SK-N-MC (cell line): ENCODE measurements around the gene TPD52L1.

Experiments used
- EZH2 ChIP-seq: fragments of 200-600 bp; sonication (generic); IDR thresholded peaks from one replicate; pipeline ENCODE4 v1.6.1; 2017; ENCODE audit warnings: antibody characterized with exemption
- FOXP2 ChIP-seq: optimal IDR thresholded peaks from 2 replicates; pipeline ENCODE3; 2011; ENCODE audit warnings: mild to moderate bottlenecking, moderate library complexity; ENCODE audit not compliant: insufficient read depth; ENCODE audit errors: extremely low read length, control extremely low read depth
- POLR2AphosphoS5 ChIP-seq: IDR thresholded peaks from 2 replicates; pipeline ENCODE4 v1.6.1; 2012; ENCODE audit warnings: mild to moderate bottlenecking, low read depth, low read length, borderline replicate concordance

DNA sequence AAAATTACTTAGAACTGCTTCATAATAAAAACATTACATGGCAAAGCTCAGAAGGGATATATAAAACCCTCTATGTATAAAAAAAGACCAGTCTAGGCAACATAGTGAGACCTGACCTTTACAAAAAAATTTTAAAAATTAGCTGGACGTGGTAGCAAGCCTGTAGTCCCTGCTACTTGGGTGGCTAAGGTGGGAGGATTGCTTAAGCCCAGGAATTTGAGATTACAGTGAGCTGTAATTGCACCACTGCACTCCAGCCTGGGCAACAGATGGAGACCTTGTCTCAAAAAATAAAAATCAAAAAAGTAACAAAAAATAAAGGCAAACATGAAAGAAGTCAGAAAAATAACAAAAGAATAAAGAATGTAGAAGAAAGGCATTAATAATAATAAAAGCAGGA, 21.5 kb upstream of the TPD52L1 start:
- no peak for TF ChIP-seq EZH2
- no peak for TF ChIP-seq POLR2AphosphoS5
- no peak for TF ChIP-seq FOXP2
